ENCODE data around the gene STIM1.
A peak's percentile ranks its signal among the peaks of the same experiment; 100 is the strongest.
"Not testable (repeated sequence)": the region's sequence is repeated elsewhere in the genome, so short reads cannot be mapped to it uniquely, and the experiment has no call there.

Gene STIM1

DNA sequence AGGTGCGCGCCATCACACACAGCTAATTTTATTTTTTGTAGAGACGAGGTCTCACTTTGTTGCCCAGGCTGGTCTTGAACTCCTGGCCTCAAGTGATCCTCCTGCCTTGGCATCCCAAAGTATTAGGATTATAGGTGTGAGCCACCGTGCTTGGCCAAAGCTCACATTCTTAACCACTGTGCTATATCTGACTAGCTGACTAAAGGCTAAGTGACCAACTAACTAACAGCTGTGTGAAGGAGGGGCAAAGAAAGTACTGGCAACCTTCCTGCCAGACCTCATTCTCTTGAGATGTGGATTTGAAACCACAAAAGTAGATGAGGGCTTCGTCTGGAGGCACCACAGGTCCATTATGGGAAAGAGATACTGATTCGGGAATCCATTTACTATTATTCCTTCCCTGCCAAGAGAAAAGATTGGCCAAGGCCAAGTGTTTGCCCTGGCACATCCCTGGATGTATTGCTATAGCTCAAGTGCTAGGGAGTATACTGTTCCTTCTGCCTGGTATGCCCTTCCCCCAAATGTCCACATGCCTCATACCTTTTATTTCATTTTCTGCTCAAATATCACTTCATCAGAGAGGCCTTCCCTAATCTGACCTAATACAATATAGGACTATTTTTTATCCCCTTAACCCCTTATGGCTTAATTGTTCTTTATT, 186.4 kb downstream of the STIM1 start:
- no peak for DNase-seq

- peak; percentile 38 for DNase-seq
Measured at GRCh38 chr11:4044976-4045646, 189.6 kb downstream of the STIM1 start.

GRCh38 chr11:4048340-4048739, 192.9 kb downstream of the STIM1 start:
- no peak for DNase-seq

- DNase-seq = no peak
Measured at GRCh38 chr11:4049006-4049405, 193.5 kb downstream of the STIM1 start.

DNA sequence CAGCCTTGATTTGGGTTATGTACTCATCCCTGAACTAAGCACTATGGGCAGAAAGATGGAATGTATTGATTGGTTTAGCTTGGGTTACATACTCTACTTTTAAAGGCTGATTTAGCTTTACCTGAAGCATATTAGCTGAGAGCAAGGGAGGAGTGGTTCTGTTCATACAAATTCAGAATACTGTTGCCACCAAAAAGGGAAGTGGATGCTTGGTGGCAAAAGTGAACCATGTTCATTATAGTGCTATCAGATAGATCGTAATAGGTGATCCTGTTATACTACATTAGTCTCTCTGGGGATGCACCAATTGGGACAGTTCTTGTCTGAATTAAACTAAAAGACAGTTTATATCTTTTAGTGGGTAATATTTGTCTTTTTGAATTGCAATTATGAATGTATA, 194.7 kb downstream of the STIM1 start:
- DNase-seq = no peak

DNA sequence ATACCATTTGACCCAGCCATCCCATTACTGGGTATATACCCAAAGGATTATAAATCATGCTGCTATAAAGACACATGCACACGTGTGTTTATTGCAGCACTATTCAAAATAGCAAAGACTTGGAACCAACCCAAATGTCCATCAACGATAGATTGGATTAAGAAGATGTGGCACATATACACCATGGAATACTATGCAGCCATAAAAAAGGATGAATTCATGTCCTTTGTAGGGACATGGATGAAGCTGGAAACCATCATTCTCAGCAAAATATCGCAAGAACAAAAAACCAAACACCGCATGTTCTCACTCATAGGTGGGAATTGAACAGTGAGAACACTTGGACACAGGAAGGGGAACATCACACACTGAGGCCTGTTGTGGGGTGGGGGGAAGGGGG, 197.7 kb downstream of the STIM1 start:
- DNase-seq = not testable (repeated sequence)

DNA sequence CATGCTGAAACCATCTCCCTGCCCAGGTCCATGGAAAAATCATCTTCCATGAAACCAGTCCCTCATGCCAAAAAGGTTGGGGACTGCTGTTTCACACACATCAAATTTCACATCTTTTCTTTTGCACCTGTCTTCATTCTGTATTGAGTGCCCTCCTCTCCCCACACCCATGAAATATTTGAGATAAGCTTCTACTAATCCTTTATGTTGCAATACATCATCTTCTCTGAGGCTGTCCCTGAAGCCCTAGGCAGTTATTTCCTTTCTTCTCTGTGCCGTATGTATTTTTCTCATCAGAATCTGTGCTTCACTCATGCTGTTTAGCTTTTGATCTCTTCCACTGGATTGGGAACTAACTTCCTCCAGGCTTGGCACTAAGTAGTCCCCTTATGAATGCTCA, 199.2 kb downstream of the STIM1 start:
- DNase-seq = no peak

GRCh38 chr11:4059424-4059823, 204.0 kb downstream of the STIM1 start:
- no peak for DNase-seq

DNA sequence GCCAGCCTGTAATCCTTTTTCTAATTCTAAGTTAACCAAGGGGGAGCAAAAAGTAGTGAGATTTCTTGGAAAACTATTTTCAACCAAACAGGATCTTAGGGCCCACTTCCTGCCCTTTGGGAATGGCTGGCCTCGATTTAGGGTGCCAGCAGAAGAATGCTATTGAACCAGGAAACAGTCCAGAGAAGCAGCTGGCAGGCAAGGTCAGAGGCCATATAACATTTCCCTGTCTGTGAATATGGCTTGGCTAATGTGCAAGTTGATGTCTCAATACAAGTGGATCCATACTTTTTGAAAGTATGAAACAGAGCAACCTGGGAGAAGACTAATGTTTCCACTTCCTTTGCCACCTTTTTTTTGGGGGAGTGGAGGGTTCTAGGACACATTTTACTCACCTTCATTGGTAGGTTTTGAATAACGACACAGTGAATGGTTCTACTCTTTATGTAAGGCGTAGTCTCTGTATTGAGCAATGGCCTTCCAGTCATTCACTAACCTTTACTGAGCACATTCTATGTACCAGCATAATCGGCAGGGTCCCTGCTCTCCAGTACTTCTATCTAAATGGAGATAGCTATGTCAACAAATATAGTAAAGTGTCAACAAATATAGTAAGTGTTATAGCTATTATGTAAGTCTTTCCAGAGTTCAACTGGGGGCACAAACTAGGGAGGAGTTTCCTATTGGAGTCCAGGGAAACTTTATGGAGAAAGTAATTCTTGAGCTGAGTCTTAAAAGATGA, 204.9 kb downstream of the STIM1 start:
- no peak for DNase-seq

- DNase-seq = no peak
Measured at GRCh38 chr11:4061700-4062099, 206.2 kb downstream of the STIM1 start.

DNA sequence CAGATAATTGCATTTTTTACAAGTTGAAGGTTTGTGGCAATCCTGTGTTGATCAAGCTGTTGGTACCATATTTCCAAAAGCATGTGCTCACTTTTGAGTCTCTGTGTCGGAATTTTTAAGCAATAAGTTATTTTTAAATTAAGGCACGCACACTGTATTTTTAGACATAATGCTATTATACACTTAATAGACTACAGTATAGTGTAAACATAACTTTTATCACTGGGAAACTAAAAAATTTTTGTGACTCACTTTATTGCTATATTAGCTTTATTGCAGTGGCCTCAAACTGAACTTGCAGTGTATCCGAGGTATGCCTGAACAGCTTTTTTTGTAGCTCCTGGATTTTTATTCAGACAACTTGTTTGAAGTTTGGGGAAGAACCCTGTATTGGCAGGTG, 207.9 kb downstream of the STIM1 start:
- no peak for DNase-seq

DNA sequence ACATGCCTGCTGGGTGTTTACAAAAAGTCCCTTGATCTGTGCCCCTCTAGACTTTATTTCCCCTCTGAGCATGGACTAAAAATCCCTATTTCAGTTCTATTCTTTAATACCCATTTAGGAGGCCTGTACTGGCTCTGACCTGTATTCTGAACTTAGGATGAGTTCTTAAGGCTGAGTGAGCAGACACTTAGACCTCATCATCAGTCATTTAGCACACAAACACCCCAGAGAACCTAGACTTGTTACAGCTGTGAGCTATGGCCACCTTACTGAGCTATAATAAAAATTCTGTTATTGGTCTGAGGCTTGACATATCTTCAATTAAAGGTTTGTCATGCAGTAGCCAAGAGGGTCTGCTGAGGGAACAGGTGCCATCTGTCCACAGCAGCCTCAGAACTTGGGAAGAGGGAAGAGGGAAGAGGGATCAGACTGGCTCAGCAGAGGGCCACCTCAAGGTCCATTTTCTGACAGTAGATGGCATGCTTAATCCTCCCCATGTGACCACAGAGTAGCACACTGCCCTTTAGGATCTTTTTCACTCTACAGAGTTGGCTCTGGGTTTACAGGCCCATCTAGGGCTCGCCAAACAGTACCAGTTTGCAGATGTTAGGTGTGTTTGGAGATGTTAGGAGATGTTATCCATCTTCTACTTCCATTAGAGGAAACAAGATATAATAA, 209.0 kb downstream of the STIM1 start:
- no peak for DNase-seq

DNA sequence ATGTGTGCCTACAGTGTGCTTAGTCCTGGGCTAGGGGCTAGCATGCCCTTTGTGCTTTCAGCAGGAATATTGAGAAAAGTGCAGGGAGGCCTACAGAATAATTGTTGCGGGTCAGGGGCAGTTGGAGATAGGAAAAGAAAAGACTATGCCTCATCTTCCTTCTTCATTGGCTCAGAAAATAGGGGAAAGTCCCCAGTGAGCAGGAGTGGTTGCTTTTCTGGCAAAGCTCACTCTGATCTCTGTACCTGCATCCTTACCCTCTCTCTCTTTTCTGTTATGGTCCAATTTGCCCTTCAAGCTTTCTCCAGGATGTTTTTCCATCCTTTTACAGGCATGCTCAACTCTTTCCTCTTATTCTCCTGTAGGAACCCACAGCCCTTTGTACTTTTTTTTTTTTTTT, 209.6 kb downstream of the STIM1 start:
- no peak for DNase-seq

DNA sequence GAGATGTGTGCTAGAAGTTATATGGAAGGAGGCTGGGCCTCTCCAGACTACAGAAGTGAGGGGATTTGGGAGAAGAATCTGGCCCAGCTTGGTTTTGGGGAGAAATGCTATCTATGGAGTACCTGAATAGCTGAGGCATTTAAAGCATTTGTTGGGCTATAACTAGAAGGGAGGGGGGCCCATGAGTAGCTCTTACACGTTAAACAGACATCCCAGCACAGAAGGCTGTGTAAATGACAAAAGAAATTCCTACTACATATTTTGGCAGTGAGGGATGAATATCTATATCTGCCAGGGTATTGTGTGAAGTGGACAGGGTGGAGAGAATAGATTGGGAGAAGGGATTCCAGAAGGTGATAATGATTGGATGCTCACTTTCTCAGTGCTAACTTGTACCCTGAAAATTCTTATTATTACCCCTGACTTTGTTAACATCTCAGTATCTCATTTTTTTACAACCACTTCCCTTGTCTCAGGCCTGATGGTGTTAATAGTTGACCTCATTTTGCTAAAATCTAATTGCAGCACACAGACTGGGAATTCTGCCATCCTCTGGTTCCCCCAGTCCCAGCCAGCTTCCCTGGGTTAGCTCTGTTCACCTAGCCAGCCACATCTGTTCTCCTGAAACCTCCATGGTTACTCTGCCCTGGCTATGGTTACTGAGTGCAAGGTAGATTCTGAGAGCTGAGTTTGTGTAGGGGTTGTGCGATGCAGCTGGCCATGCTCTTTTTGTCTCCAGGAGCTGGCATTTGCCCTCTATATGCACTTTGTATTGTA, 210.3 kb downstream of the STIM1 start:
- DNase-seq = no peak

DNA sequence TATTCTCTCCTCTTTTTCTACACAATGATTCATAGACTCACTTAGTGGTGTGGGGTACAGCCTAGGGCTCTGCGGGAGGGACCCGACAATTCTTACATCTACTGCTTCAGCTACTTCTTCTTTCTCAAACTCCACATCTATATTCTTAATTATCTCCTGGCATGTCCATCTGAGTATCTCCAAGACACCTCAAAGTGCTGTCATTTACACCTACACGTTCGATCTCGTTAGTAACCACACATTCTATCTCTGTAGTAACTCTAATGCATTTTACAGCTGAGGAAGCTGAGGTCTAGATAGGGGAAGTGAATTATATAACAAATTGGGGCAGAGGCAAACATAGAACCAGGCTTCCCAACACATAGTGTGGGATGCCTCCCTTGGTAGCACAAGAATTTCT, 211.4 kb downstream of the STIM1 start:
- DNase-seq = no peak

DNA sequence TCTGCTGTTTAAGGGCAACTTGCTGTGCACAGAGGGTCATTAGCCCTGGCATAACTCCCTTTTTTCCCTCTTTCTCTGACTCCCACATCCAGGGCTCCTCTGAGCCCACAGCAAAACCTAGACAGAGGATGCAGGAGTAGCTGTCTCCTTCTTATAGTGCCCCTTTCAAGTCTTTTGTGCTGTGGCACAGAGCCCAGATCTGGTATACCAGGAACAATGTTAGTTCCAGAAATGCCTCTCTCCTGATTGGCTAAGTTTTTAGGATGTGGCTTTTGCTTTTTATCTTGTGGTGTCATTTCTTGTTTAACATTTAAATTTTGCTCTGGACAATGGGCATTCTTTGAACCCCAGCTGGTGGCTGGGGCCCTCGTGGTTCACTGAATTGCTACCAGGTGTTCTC, 213.5 kb downstream of the STIM1 start:
- DNase-seq = no peak

DNA sequence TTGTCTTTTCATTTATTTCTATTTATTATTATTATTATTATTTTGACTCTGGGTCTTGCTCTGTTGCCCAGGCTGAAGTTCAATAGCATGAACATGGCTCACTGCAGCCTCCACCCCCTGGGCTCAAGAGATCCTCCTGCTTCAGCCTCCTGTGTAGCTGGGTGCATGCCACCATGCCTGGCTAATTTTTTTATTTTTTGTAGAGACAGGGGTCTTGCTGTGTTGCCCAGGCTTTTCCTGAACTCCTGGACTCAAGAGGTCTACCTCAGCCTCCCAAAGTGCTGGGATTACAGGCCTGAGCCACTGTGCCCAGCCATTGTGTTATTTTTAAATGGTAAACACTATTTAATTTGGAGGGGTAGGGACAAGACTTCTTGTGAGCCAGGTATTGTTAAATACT, 215.9 kb downstream of the STIM1 start:
- no peak for DNase-seq

DNA sequence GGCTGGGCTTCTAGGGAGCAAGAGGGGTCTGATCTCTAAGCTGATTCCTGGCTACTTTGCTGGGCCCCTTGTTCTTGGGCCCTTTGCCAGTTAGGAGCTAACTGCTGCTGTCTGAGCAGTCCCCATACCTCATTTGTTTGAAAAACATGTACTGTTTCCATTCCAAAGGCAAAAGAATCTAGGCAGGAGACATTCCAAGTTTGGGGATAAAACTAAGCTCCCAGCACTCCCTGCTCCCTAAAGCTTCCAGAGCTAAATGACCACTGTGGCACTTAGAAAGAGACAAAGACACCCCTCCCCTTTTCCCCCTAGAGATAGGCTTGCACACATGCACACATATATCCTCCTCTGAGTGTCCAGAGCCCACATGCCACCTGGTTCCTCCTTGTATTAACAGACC, 216.4 kb downstream of the STIM1 start:
- no peak for DNase-seq

DNA sequence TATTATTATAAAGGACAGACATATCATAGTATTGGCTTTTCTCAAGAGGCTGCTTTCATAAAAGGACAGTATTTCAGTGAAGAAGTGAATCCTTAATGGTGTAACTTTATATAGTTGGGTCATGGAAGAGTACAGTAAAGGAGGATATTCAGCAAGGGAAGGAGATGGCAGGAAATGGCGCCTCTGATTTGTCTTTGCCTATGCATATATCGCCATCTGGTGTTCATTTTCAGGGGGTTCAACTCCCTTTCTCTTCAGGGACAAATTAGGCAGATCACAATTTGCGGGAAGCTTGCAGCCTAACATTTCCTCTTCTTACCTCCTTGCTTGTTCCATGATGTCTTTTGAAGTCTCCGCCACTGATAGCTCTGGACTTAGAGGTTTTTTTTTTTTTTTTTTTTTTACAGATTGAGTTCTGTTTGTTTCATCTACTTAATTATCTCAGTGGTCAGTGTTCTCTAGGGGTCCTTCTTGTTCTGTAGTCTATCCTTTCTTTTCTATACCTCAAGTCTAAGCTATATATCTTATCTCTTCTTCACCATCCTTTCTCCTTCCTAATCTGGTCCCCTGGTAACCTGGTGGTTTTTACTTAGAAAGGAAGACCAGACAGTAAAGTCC, 217.3 kb downstream of the STIM1 start:
- DNase-seq = peak; percentile 78

DNA sequence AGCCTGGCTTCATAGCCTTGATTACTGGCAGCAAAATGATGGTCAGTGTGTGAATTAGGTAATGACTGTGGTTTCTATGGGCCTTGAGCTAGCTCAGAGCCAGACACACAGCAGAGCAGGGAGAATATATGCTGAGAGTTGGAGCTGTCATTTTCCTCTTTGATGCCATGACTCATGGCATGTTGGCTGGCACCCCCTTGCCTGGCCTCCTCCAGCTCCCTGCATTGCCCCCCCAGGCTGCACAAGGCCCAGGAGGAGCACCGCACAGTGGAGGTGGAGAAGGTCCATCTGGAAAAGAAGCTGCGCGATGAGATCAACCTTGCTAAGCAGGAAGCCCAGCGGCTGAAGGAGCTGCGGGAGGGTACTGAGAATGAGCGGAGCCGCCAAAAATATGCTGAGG, 218.8 kb downstream of the STIM1 start:
- no peak for DNase-seq

DNA sequence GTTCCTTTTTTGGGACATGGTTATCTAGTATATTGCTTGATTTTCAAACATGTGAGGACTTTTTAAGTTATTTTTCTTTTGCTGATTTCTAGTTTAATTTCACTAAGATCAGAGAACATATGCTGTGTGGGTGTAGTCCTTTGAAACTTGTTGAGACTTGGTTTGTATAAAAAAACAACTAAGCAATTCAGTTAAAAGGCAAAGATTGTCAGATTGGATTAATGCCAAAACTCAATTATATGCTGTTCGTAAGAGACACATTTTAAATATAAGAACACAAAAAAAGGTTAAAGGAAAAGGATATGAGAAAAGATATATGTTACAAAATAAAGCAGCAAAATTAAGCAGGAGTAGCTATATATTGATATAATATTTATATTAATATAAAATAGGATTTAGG, 221.3 kb downstream of the STIM1 start:
- DNase-seq = peak; percentile 12

- no peak for DNase-seq
Measured at GRCh38 chr11:4083198-4083597, 227.7 kb downstream of the STIM1 start.

All from NCI-H1105 (cell line).